Measurements from ENCODE around the gene SERPINB1. TPM values are rescaled to one million over a fixed set of nuclear protein-coding genes. Genes with fewer than 3 reads are reported as not detected.
"Not testable (repeated sequence)": the region's sequence is repeated elsewhere in the genome, so short reads cannot be mapped to it uniquely, and the experiment has no call there.

Gene SERPINB1
- total and polyA plus RNA-seq, 2 experiments from 2014 or later = 5.6 to 6.5 TPM

GRCh38 chr6:2801687-2802086 lies 40.0 kb downstream of the SERPINB1 start:
- not testable (repeated sequence) for H3K4me1 ChIP-seq (ENCODE audit: insufficient read depth); H3F3A ChIP-seq (replicated peaks; ENCODE audit: low read depth)

GRCh38 chr6:2800552-2801316 lies 40.9 kb downstream of the SERPINB1 start:
- Mint-ChIP-seq H3K27me3 (ENCODE audit: insufficient read depth, low read depth, poor library complexity) (peaks cover 8% of the 10 kb centered on the region), H3K4me3 (no peak overlapping the region), H3K27ac (no peak overlapping the region), H3K36me3 (ENCODE audit: low read depth) (0 out of 3 replicates have a peak, but pooled peaks cover 2% of the 10 kb centered on the region), H3K9me3 (peaks cover 2% of the 10 kb centered on the region; the same call in 2 of the 3 replicates), H3K4me1 (peaks cover 15% of the 10 kb centered on the region)
- Histone ChIP-seq H3K79me2 (replicated peaks; ENCODE audit: insufficient read depth) (no peaks in the 10 kb centered on the region), H3K36me3 (ENCODE audit: insufficient read depth) (no peaks in the 10 kb centered on the region), H4K20me1 (replicated peaks; ENCODE audit: insufficient read depth) (no peaks in the 10 kb centered on the region), H3K27ac (ENCODE audit: low read depth) (no peak overlapping the region), H3K27me3 (ENCODE audit: insufficient read depth) (no peaks in the 10 kb centered on the region), H3F3A (replicated peaks; ENCODE audit: low read depth) (no peaks in the 10 kb centered on the region), H3K4me3 (no peak overlapping the region), H3K9me2 (ENCODE audit: insufficient read depth) (no peaks in the 10 kb centered on the region), H2AFZ (no peak overlapping the region), H3K4me1 (ENCODE audit: insufficient read depth) (no peaks in the 10 kb centered on the region), H3K4me2 (no peak overlapping the region)
- DNase-seq (ENCODE audit: low spot score) (no peak), ATAC-seq (no peak)
- no peak for TF ChIP-seq NANOG (IDR thresholded peaks at IDR 0.05; ENCODE audit: borderline replicate concordance)
- TF ChIP-seq POLR2AphosphoS5 (IDR thresholded peaks at IDR 0.05; ENCODE audit: low read depth) = no peak
- TF ChIP-seq ZNF114 (CRISPR knock-in tag; IDR thresholded peaks at IDR 0.05) = no peak
- no peak for TF ChIP-seq ZNF331 (CRISPR knock-in tag; IDR thresholded peaks at IDR 0.05; ENCODE audit: low read depth)
- no peak for TF ChIP-seq STAT1 (IDR thresholded peaks at IDR 0.05; ENCODE audit: unreplicated experiment)
- no peak for TF ChIP-seq JUNB (IDR thresholded peaks at IDR 0.05; ENCODE audit: unreplicated experiment)
- no peak for TF ChIP-seq EZH2phosphoT487 (IDR thresholded peaks at IDR 0.05; ENCODE audit: unreplicated experiment)
- no peak for TF ChIP-seq CTCF (conservative IDR thresholded peaks at IDR 0.05; ENCODE audit: low read depth in 2 of 2)
- TF ChIP-seq, protein P1, sequence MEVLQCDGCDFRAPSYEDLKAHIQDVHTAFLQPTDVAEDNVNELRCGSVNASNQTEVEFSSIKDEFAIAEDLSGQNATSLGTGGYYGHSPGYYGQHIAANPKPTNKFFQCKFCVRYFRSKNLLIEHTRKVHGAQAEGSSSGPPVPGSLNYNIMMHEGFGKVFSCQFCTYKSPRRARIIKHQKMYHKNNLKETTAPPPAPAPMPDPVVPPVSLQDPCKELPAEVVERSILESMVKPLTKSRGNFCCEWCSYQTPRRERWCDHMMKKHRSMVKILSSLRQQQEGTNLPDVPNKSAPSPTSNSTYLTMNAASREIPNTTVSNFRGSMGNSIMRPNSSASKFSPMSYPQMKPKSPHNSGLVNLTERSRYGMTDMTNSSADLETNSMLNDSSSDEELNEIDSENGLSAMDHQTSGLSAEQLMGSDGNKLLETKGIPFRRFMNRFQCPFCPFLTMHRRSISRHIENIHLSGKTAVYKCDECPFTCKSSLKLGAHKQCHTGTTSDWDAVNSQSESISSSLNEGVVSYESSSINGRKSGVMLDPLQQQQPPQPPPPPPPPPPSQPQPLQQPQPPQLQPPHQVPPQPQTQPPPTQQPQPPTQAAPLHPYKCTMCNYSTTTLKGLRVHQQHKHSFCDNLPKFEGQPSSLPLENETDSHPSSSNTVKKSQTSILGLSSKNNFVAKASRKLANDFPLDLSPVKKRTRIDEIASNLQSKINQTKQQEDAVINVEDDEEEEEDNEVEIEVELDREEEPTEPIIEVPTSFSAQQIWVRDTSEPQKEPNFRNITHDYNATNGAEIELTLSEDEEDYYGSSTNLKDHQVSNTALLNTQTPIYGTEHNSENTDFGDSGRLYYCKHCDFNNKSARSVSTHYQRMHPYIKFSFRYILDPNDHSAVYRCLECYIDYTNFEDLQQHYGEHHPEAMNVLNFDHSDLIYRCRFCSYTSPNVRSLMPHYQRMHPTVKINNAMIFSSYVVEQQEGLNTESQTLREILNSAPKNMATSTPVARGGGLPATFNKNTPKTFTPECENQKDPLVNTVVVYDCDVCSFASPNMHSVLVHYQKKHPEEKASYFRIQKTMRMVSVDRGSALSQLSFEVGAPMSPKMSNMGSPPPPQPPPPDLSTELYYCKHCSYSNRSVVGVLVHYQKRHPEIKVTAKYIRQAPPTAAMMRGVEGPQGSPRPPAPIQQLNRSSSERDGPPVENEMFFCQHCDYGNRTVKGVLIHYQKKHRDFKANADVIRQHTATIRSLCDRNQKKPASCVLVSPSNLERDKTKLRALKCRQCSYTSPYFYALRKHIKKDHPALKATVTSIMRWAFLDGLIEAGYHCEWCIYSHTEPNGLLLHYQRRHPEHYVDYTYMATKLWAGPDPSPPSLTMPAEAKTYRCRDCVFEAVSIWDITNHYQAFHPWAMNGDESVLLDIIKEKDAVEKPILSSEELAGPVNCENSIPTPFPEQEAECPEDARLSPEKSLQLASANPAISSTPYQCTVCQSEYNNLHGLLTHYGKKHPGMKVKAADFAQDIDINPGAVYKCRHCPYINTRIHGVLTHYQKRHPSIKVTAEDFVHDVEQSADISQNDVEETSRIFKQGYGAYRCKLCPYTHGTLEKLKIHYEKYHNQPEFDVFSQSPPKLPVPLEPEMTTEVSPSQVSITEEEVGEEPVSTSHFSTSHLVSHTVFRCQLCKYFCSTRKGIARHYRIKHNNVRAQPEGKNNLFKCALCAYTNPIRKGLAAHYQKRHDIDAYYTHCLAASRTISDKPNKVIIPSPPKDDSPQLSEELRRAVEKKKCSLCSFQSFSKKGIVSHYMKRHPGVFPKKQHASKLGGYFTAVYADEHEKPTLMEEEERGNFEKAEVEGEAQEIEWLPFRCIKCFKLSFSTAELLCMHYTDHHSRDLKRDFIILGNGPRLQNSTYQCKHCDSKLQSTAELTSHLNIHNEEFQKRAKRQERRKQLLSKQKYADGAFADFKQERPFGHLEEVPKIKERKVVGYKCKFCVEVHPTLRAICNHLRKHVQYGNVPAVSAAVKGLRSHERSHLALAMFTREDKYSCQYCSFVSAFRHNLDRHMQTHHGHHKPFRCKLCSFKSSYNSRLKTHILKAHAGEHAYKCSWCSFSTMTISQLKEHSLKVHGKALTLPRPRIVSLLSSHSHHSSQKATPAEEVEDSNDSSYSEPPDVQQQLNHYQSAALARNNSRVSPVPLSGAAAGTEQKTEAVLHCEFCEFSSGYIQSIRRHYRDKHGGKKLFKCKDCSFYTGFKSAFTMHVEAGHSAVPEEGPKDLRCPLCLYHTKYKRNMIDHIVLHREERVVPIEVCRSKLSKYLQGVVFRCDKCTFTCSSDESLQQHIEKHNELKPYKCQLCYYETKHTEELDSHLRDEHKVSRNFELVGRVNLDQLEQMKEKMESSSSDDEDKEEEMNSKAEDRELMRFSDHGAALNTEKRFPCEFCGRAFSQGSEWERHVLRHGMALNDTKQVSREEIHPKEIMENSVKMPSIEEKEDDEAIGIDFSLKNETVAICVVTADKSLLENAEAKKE (CRISPR knock-in tag; IDR thresholded peaks at IDR 0.05) = no peak

More at GRCh38 chr6:2801687-2802086, 40.0 kb downstream of the SERPINB1 start:
- not testable (repeated sequence) for ATAC-seq; H4K20me1 ChIP-seq (replicated peaks; ENCODE audit: insufficient read depth); H3K4me3 ChIP-seq; H3K79me2 ChIP-seq (replicated peaks; ENCODE audit: insufficient read depth); H3K4me3 Mint-ChIP-seq; H3K27ac ChIP-seq (ENCODE audit: low read depth); H3K4me2 ChIP-seq; H3K9me2 ChIP-seq (ENCODE audit: insufficient read depth); H2AFZ ChIP-seq; H3K36me3 Mint-ChIP-seq (ENCODE audit: low read depth); H3K9me3 Mint-ChIP-seq; H3K27me3 ChIP-seq (ENCODE audit: insufficient read depth); H3K36me3 ChIP-seq (ENCODE audit: insufficient read depth); H3K27ac Mint-ChIP-seq; DNase-seq (ENCODE audit: low spot score)
- peaks cover 15% of the 10 kb centered on the region for H3K4me1 Mint-ChIP-seq
- H3K27me3 Mint-ChIP-seq (ENCODE audit: insufficient read depth, low read depth, poor library complexity) = peaks cover 11% of the 10 kb centered on the region

Data from GM23338 (cell line).